Endothelial cell of umbilical vein (primary cell): ENCODE measurements around the gene MMP14. TPM values are rescaled to one million over a fixed set of nuclear protein-coding genes. Genes with fewer than 3 reads are reported as not detected.

Experiments used
- BruUV-seq: library from RNA; stranded (reverse); fragments of 400-500 nt; replicated peaks from 2 replicates; lab custom pipeline; 2021; lab: Mats Ljungman, UMichigan
- CTCF ChIA-PET: fragments of 300-600, 350-600 bp; sonication (Branson Sonifier 250); formaldehyde crosslinking; loops from one replicate; lab custom pipeline; 2021; ENCODE audit warnings: antibody characterized with exemption, inconsistent platforms; lab: Charles Lee
- POLR2A ChIA-PET: fragments of 300-600, 350-600 bp; sonication (Branson Sonifier 250); formaldehyde crosslinking; loops from one replicate; lab custom pipeline; 2021; ENCODE audit warnings: antibody characterized with exemption, inconsistent platforms; lab: Charles Lee
- DNase-seq: peaks from one replicate; pipeline ENCODE4 v3.0.0-alpha.2; 2011; ENCODE audit warnings: low read depth, low spot score
- FAIRE-seq: peaks from 2 replicates; lab custom pipeline; 2011; peaks lifted over from hg19 to GRCh38; lab: Jason Lieb, UNC
- H2AFZ ChIP-seq: 2 replicates; pipeline ENCODE4 v1.6.0; 2012; ENCODE audit warnings: low read depth, low read length, control low read depth, inconsistent platforms
- H3K27ac ChIP-seq: 2 replicates; pipeline ENCODE4 v1.5.1; 2011; ENCODE audit warnings: low read depth, mild to moderate bottlenecking, control low read depth, low read length, moderate library complexity; ENCODE audit not compliant: insufficient read depth
- H3K27me3 ChIP-seq, 2 experiments: 2 replicates each; pipeline versions ENCODE4 v1.6.0 to v1.6.1; 2011; ENCODE audit warnings: low read length in 2 of 2, mixed read lengths in 1 of 2; ENCODE audit not compliant: control insufficient read depth in 2 of 2, insufficient read depth in 2 of 2
- H3K36me3 ChIP-seq, 2 experiments: 2 replicates in 1 of 2; 3 replicates in 1 of 2; pipeline ENCODE4 v1.5.1; 2011; ENCODE audit warnings: low read length in 2 of 2, mild to moderate bottlenecking in 1 of 2, moderate library complexity in 1 of 2; ENCODE audit not compliant: control insufficient read depth in 2 of 2, insufficient read depth in 2 of 2; ENCODE audit errors: extremely low read depth in 1 of 2
- H3K4me1 ChIP-seq: 3 replicates; pipeline ENCODE4 v1.5.1; 2011; ENCODE audit warnings: mild to moderate bottlenecking, low read length; ENCODE audit not compliant: control insufficient read depth, insufficient read depth; ENCODE audit errors: extremely low read depth
- H3K4me2 ChIP-seq: 2 replicates; pipeline ENCODE4 v1.6.1; 2011; ENCODE audit warnings: low read length, control low read depth, mixed read lengths; ENCODE audit not compliant: insufficient read depth
- H3K4me3 ChIP-seq, 3 experiments: fragments of 200-600 bp in 1 of 3; sonication (generic), shearing (Covaris generic) in 1 of 3; replicated peaks in 1 of 3; 2 replicates each; pipeline ENCODE4 v1.5.1; 2011 to 2016; ENCODE audit warnings: control low read depth in 3 of 3, low read length in 3 of 3, mild to moderate bottlenecking in 2 of 3, inconsistent platforms in 1 of 3, low read depth in 1 of 3, moderate library complexity in 1 of 3; ENCODE audit not compliant: insufficient read depth in 1 of 3
- H3K79me2 ChIP-seq: 2 replicates; pipeline ENCODE4 v1.6.0; 2012; ENCODE audit warnings: low read length, inconsistent platforms; ENCODE audit not compliant: control insufficient read depth, insufficient read depth
- H3K9ac ChIP-seq: replicated peaks from 2 replicates; pipeline ENCODE3; 2011; ENCODE audit warnings: low read length, control low read depth; ENCODE audit not compliant: insufficient read depth; ENCODE audit errors: extremely low read depth
- H3K9me1 ChIP-seq: replicated peaks from 3 replicates; pipeline ENCODE4 v1.6.0; 2011; ENCODE audit warnings: mild to moderate bottlenecking, low read length; ENCODE audit not compliant: control insufficient read depth, insufficient read depth; ENCODE audit errors: extremely low read depth
- H3K9me3 ChIP-seq: replicated peaks from 2 replicates; pipeline ENCODE4 v1.5.1; 2012; ENCODE audit warnings: low read length, inconsistent platforms; ENCODE audit not compliant: control insufficient read depth, insufficient read depth
- H4K20me1 ChIP-seq: replicated peaks from 2 replicates; pipeline ENCODE3; 2011; ENCODE audit warnings: mild to moderate bottlenecking, low read length; ENCODE audit not compliant: control insufficient read depth, insufficient read depth; ENCODE audit errors: extremely low read depth
- EZH2 ChIP-seq: IDR thresholded peaks from 2 replicates; pipeline ENCODE4 v1.6.1; 2012; ENCODE audit warnings: borderline replicate concordance, low read depth, mild to moderate bottlenecking, moderate library complexity, low read length, inconsistent platforms; ENCODE audit not compliant: severe bottlenecking
- FOS ChIP-seq: IDR thresholded peaks from 2 replicates; pipeline ENCODE4 v1.6.1; 2011; ENCODE audit warnings: mild to moderate bottlenecking, low read length, moderate library complexity, borderline replicate concordance; ENCODE audit not compliant: insufficient read depth
- POLR2AphosphoS5 ChIP-seq: IDR thresholded peaks from 2 replicates; pipeline ENCODE4 v1.6.1; 2012; ENCODE audit warnings: low read depth, mild to moderate bottlenecking, control low read depth, low read length, moderate library complexity; ENCODE audit not compliant: insufficient read depth
- dilution Hi-C: fragments of 300-500 bp; cut with MboI; formaldehyde crosslinking; loops from one replicate; pipeline ENCODE4 v1.15.0; 2019; ENCODE audit warnings: low sequenced_read_pairs; ENCODE audit not compliant: extremely low pct_ligation_motif_present
- intact Hi-C: fragments of 100-400 bp; cut with micrococcal nuclease; formaldehyde crosslinking; loops from one replicate; pipeline ENCODE4 v1.10.0; 2022
- polyA plus RNA-seq, 4 experiments: library from polyadenylated mRNA; depleted of rRNA in 3 of 4; stranded (reverse) in 3 of 4; unstranded in 1 of 4; fragments of >200 nt; gene quantifications; 2 replicates each; pipeline versions ENCODE4 v1.2.1 to v1.2.3, GENCODE V29; 2011 to 2012; ENCODE audit warnings: missing spikeins in 1 of 4
- total RNA-seq: library from RNA; stranded (reverse); gene quantifications from 2 replicates; pipeline ENCODE4 v1.2.3, GENCODE V29; 2021
- TF ChIP-seq, protein P1 (sequence below), 2 donors: IDR thresholded peaks; 1 replicate in 1 of 2; 2 replicates in 1 of 2; pipeline ENCODE4 v1.5.1; 2011; ENCODE audit warnings: low read length in 2 of 2, mild to moderate bottlenecking in 2 of 2, moderate library complexity in 2 of 2, control low read depth in 1 of 2, inconsistent platforms in 1 of 2, low read depth in 1 of 2; ENCODE audit not compliant: insufficient read depth in 1 of 2; ENCODE audit errors: extremely low read depth in 1 of 2

MMP14 gene
- total and polyA plus RNA-seq, 2 donors (not counting 3 experiments of a cell fraction or from before 2014, with no cell fraction given): 506 to 603 TPM

DNA sequence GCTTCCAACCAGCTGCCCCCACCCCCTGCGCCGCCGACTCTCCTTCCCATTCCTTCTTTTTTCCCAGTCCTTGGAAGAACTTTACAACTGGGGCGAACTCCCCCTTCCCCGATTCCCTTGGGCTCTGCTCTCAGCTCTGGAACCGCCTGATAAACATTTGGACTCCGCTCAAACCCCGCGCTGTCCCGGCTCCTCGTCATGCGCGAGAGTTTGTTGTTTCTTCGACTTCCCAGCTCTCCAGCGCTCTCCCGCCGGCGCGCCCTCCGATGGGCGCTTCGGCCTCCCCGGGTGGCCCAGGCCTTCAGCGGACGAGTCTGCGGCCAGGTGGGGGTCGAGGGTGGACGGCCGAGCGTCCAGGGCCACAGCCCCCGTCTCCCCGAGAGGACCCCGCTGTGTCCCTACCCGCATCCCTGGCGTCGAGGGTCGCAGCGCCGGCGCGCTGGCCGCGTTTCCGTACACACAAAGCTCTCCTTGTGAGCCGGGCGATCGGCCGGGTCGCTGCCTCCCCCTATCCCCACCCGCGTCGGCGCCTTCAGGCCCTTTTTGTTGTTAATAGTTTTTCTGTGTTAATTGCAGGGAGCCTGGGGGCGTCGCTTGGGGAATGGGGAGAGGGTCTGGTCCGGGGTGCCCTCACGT, 847 bp downstream of the MMP14 start:
- peak; percentile 67 for DNase-seq
- ChIA-PET CTCF (interaction anchor here (1.0 to 12.5 kb wide), 16 partner anchors 14 to 280 kb away, joined by 3 to 214 read pairs (median 4); partner anchors contain the start of gene LRP10), POLR2A (interaction anchor here (1.1 to 2.0 kb wide), 3 partner anchors 11 to 14 kb away, joined by 7 to 9 read pairs (median 7); no protein-coding TSS in a partner anchor)
- no TSS peak for BruUV-seq
- peak overlapping the region; percentile 75 to 94 (median 86) for H3K4me3 ChIP-seq
- H2AFZ ChIP-seq: no peak overlapping the region
- H3K9ac ChIP-seq: peak overlapping the region; percentile 97
- peaks cover 36% of the 10 kb centered on the region for H3K4me1 ChIP-seq
- no peak for TF ChIP-seq POLR2AphosphoS5
- TF ChIP-seq EZH2: no peak
- TF ChIP-seq, protein P1, sequence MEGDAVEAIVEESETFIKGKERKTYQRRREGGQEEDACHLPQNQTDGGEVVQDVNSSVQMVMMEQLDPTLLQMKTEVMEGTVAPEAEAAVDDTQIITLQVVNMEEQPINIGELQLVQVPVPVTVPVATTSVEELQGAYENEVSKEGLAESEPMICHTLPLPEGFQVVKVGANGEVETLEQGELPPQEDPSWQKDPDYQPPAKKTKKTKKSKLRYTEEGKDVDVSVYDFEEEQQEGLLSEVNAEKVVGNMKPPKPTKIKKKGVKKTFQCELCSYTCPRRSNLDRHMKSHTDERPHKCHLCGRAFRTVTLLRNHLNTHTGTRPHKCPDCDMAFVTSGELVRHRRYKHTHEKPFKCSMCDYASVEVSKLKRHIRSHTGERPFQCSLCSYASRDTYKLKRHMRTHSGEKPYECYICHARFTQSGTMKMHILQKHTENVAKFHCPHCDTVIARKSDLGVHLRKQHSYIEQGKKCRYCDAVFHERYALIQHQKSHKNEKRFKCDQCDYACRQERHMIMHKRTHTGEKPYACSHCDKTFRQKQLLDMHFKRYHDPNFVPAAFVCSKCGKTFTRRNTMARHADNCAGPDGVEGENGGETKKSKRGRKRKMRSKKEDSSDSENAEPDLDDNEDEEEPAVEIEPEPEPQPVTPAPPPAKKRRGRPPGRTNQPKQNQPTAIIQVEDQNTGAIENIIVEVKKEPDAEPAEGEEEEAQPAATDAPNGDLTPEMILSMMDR (IDR thresholded peaks at IDR 0.05; ENCODE audit: extremely low read depth in 1 of 2, insufficient read depth in 1 of 2, low read depth in 1 of 2, low read length in 2 of 2): no peak
- TF ChIP-seq FOS: no peak
- H3K27ac ChIP-seq: peak overlapping the region; percentile 84
- intact Hi-C loops (loop anchor here (5.0 kb wide), 1 partner anchor 280 kb away; no protein-coding TSS in a partner anchor), dilution Hi-C loops (no loop called here)
- H4K20me1 ChIP-seq: no peaks in the 10 kb centered on the region
- H3K79me2 ChIP-seq: peaks cover 59% of the 10 kb centered on the region
- FAIRE-seq: peak; percentile 44
- H3K4me2 ChIP-seq: peak overlapping the region; percentile 79
- peaks cover 10 to 23% of the 10 kb centered on the region in 2 experiments for H3K36me3 ChIP-seq
- H3K27me3 ChIP-seq: no peaks in the 10 kb centered on the region
- no peaks in the 10 kb centered on the region for H3K9me1 ChIP-seq
- no peaks in the 10 kb centered on the region for H3K9me3 ChIP-seq
